ENCODE measurements around the gene SNTN.

SNTN gene

DNA sequence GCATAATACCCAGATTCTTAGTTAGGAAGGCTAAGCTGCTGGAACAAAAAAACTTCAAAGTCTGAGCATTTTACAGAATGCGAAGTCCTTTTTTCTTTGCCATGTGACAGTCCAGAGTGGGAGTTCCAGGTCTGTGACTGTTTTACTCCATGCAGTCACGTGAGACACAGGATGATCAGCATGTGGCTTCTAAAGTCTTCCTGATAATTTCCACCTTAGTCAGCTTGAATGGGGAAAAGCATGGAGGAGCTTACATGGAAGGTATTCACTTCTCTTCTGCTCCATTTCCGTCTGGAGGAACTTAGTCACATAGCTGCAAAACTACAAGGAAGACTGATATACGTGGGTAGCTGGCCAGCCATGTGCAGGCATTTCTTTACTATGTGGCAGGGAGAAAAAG, 1.7 kb downstream of the SNTN start:
- Histone ChIP-seq H3K27me3 (ENCODE audit: insufficient read depth, poor library complexity, severe bottlenecking) (no peaks in the 10 kb centered on the region), H3K27ac (replicated peaks) (no peak overlapping the region), H3K4me3 (replicated peaks; ENCODE audit: insufficient read depth, low read length) (no peak overlapping the region)
- TF ChIP-seq POLR2AphosphoS5 (IDR thresholded peaks at IDR 0.05; ENCODE audit: low read depth): no peak
- TF ChIP-seq GABPA (IDR thresholded peaks at IDR 0.05; ENCODE audit: low read depth): no peak
- TF ChIP-seq, protein P1, sequence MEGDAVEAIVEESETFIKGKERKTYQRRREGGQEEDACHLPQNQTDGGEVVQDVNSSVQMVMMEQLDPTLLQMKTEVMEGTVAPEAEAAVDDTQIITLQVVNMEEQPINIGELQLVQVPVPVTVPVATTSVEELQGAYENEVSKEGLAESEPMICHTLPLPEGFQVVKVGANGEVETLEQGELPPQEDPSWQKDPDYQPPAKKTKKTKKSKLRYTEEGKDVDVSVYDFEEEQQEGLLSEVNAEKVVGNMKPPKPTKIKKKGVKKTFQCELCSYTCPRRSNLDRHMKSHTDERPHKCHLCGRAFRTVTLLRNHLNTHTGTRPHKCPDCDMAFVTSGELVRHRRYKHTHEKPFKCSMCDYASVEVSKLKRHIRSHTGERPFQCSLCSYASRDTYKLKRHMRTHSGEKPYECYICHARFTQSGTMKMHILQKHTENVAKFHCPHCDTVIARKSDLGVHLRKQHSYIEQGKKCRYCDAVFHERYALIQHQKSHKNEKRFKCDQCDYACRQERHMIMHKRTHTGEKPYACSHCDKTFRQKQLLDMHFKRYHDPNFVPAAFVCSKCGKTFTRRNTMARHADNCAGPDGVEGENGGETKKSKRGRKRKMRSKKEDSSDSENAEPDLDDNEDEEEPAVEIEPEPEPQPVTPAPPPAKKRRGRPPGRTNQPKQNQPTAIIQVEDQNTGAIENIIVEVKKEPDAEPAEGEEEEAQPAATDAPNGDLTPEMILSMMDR (IDR thresholded peaks at IDR 0.05; ENCODE audit: insufficient read depth, low read length): no peak
- TF ChIP-seq, protein P2, sequence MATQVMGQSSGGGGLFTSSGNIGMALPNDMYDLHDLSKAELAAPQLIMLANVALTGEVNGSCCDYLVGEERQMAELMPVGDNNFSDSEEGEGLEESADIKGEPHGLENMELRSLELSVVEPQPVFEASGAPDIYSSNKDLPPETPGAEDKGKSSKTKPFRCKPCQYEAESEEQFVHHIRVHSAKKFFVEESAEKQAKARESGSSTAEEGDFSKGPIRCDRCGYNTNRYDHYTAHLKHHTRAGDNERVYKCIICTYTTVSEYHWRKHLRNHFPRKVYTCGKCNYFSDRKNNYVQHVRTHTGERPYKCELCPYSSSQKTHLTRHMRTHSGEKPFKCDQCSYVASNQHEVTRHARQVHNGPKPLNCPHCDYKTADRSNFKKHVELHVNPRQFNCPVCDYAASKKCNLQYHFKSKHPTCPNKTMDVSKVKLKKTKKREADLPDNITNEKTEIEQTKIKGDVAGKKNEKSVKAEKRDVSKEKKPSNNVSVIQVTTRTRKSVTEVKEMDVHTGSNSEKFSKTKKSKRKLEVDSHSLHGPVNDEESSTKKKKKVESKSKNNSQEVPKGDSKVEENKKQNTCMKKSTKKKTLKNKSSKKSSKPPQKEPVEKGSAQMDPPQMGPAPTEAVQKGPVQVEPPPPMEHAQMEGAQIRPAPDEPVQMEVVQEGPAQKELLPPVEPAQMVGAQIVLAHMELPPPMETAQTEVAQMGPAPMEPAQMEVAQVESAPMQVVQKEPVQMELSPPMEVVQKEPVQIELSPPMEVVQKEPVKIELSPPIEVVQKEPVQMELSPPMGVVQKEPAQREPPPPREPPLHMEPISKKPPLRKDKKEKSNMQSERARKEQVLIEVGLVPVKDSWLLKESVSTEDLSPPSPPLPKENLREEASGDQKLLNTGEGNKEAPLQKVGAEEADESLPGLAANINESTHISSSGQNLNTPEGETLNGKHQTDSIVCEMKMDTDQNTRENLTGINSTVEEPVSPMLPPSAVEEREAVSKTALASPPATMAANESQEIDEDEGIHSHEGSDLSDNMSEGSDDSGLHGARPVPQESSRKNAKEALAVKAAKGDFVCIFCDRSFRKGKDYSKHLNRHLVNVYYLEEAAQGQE (IDR thresholded peaks at IDR 0.05; ENCODE audit: insufficient replicate concordance, low read depth): no peak
- no peak for TF ChIP-seq SPI1 (IDR thresholded peaks at IDR 0.05; ENCODE audit: borderline replicate concordance, low read depth)
- DNase-seq (ENCODE audit: low read depth in 1 of 2, low spot score in 1 of 2): no peak

DNA sequence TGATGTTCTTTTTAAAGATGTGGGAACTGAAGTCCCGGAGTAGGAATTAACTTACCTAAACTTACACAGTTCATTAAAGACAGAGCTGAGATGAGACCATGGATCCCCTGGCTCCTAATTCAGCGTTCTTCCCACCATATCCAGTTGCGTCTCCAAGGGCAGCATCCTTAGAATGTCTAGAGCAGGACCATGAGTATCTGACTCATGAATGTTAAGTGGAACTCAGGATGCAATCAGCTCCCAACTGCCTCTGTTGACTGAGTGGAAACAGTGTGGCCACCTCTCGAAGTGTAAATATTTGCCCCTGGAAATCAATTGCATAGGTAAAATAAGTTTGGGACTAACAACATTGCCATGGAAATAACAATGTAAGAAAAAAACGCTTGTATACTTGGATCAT, 2.5 kb downstream of the SNTN start:
- DNase-seq (ENCODE audit: low read depth in 1 of 2, low spot score in 1 of 2): no peak
- H3K27ac ChIP-seq (replicated peaks): no peak overlapping the region
- no peaks in the 10 kb centered on the region for H3K27me3 ChIP-seq (ENCODE audit: insufficient read depth, poor library complexity, severe bottlenecking)
- TF ChIP-seq, protein P2 (IDR thresholded peaks at IDR 0.05; ENCODE audit: insufficient replicate concordance, low read depth): no peak
- TF ChIP-seq POLR2AphosphoS5 (IDR thresholded peaks at IDR 0.05; ENCODE audit: low read depth) (no peak), GABPA (IDR thresholded peaks at IDR 0.05; ENCODE audit: low read depth) (no peak), SPI1 (IDR thresholded peaks at IDR 0.05; ENCODE audit: borderline replicate concordance, low read depth) (no peak)
- TF ChIP-seq, protein P1 (IDR thresholded peaks at IDR 0.05; ENCODE audit: insufficient read depth, low read length): no peak
- H3K4me3 ChIP-seq (replicated peaks; ENCODE audit: insufficient read depth, low read length): no peak overlapping the region

DNA sequence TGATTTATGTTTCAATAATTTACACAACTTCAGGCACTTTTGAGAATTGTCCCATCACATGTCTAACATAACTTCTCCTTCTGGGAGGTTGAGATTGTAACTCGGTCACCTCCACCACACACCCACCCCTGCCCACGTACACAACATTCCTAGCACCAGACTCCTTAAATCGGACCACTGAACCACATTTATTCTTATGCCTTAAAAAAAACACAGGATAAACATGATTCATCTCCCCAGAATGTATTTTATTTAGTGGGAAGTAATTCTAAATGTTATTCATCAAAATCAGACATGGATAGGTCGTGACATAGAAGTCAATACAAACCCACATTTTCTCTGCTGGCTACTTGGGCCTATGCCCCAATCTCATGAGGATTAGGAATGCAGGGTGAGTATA, 3.0 kb downstream of the SNTN start:
- DNase-seq (ENCODE audit: low read depth in 1 of 2, low spot score in 1 of 2): no peak
- TF ChIP-seq POLR2AphosphoS5 (IDR thresholded peaks at IDR 0.05; ENCODE audit: low read depth) (no peak), SPI1 (IDR thresholded peaks at IDR 0.05; ENCODE audit: borderline replicate concordance, low read depth) (no peak), GABPA (IDR thresholded peaks at IDR 0.05; ENCODE audit: low read depth) (no peak)
- TF ChIP-seq, protein P1 (IDR thresholded peaks at IDR 0.05; ENCODE audit: insufficient read depth, low read length): no peak
- TF ChIP-seq, protein P2 (IDR thresholded peaks at IDR 0.05; ENCODE audit: insufficient replicate concordance, low read depth): no peak
- Histone ChIP-seq H3K27me3 (ENCODE audit: insufficient read depth, poor library complexity, severe bottlenecking) (no peaks in the 10 kb centered on the region), H3K27ac (replicated peaks) (no peak overlapping the region), H3K4me3 (replicated peaks; ENCODE audit: insufficient read depth, low read length) (no peak overlapping the region)

All from HL-60 (cell line).